ENCODE results near the gene ZNF511. TPM values are rescaled to one million over a fixed set of nuclear protein-coding genes. Genes with fewer than 3 reads are reported as not detected.
A peak's percentile ranks its signal among the peaks of the same experiment; 100 is the strongest.

The ZNF511 gene
- total RNA-seq, 4 donors from 2014 or later: 16.1 to 26.7 (median 17.7) TPM

GRCh38 chr10:133358925-133359310 is 50.2 kb downstream of the ZNF511 start:
- DNase-seq: no peak
- Histone ChIP-seq H3K27me3 (peaks cover 0 to 14% (median 0%) of the 10 kb centered on the region in 4 donors), H3K9me3 (peaks cover 0 to 5% (median 0%) of the 10 kb centered on the region in 3 donors), H3K36me3 (peaks cover 0 to 27% (median 0%) of the 10 kb centered on the region in 3 donors), H3K4me3 (no peak overlapping the region), H3K4me1 (peaks cover 10 to 39% (median 13%) of the 10 kb centered on the region in 3 donors), H3K27ac (peak overlapping the region in 2 of 4 donors; percentile 31 to 75)
- TF ChIP-seq CTCF (IDR thresholded peaks at IDR 0.05) (no peak), POLR2A (IDR thresholded peaks at IDR 0.05) (no peak)
- intact Hi-C loops (cut with DNase I): no loop called here
- 57 to 100% methylated on average over 1 to 2 of the region's 11 CpGs for WGBS, 2 donors

GRCh38 chr10:133359554-133359971 is 50.8 kb downstream of the ZNF511 start:
- H3K9me3 ChIP-seq: peaks cover 0 to 5% (median 0%) of the 10 kb centered on the region in 3 donors
- intact Hi-C loops (cut with DNase I): no loop called here
- TF ChIP-seq CTCF (IDR thresholded peaks at IDR 0.05) (no peak), POLR2A (IDR thresholded peaks at IDR 0.05) (no peak)
- DNase-seq: no peak
- H3K27ac ChIP-seq: no peak overlapping the region
- no peak overlapping the region for H3K4me3 ChIP-seq
- 44 to 49% methylated on average over 2 to 5 of the region's 6 CpGs for WGBS, 2 donors
- peaks cover 10 to 46% (median 13%) of the 10 kb centered on the region in 3 donors for H3K4me1 ChIP-seq
- H3K27me3 ChIP-seq: peaks cover 0 to 14% (median 0%) of the 10 kb centered on the region in 4 donors
- peaks cover 0 to 34% (median 0%) of the 10 kb centered on the region in 3 donors for H3K36me3 ChIP-seq

GRCh38 chr10:133359972-133360610 is 51.4 kb downstream of the ZNF511 start:
- no peak for TF ChIP-seq CTCF (IDR thresholded peaks at IDR 0.05)
- TF ChIP-seq POLR2A (IDR thresholded peaks at IDR 0.05): no peak
- intact Hi-C loops (cut with DNase I): no loop called here
- no peak overlapping the region for H3K4me3 ChIP-seq
- peaks cover 0 to 5% (median 0%) of the 10 kb centered on the region in 3 donors for H3K9me3 ChIP-seq
- 52 to 60% methylated on average over 9 to 13 of the region's 17 CpGs for WGBS, 2 donors
- H3K27me3 ChIP-seq: peaks cover 0 to 14% (median 0%) of the 10 kb centered on the region in 4 donors
- peaks cover 0 to 39% (median 0%) of the 10 kb centered on the region in 3 donors for H3K36me3 ChIP-seq
- H3K4me1 ChIP-seq: peaks cover 10 to 51% (median 14%) of the 10 kb centered on the region in 3 donors
- H3K27ac ChIP-seq: no peak overlapping the region
- no peak for DNase-seq

GRCh38 chr10:133361227-133361626 is 52.5 kb downstream of the ZNF511 start:
- 58 to 100% methylated on average over 2 to 5 of the region's 5 CpGs for WGBS, 2 donors
- peaks cover 10 to 56% (median 17%) of the 10 kb centered on the region in 3 donors for H3K4me1 ChIP-seq
- no peak overlapping the region for H3K27ac ChIP-seq
- DNase-seq: no peak
- H3K9me3 ChIP-seq: peaks cover 0 to 5% (median 0%) of the 10 kb centered on the region in 3 donors
- intact Hi-C loops (cut with DNase I): no loop called here
- H3K27me3 ChIP-seq: peaks cover 0 to 14% (median 0%) of the 10 kb centered on the region in 4 donors
- peaks cover 3 to 50% (median 8%) of the 10 kb centered on the region in 3 donors for H3K36me3 ChIP-seq
- no peak for TF ChIP-seq POLR2A (IDR thresholded peaks at IDR 0.05)
- no peak for TF ChIP-seq CTCF (IDR thresholded peaks at IDR 0.05)
- H3K4me3 ChIP-seq: no peak overlapping the region

GRCh38 chr10:133361773-133362441 is 53.2 kb downstream of the ZNF511 start:
- Histone ChIP-seq H3K27me3 (peaks cover 0 to 8% (median 0%) of the 10 kb centered on the region in 4 donors), H3K9me3 (peaks cover 0 to 5% (median 0%) of the 10 kb centered on the region in 3 donors), H3K36me3 (peaks cover 9 to 57% (median 13%) of the 10 kb centered on the region in 3 donors), H3K4me3 (no peak overlapping the region), H3K4me1 (peaks cover 5 to 49% (median 13%) of the 10 kb centered on the region in 3 donors), H3K27ac (no peak overlapping the region)
- intact Hi-C loops (cut with DNase I): no loop called here
- TF ChIP-seq CTCF (IDR thresholded peaks at IDR 0.05) (no peak), POLR2A (IDR thresholded peaks at IDR 0.05) (no peak)
- no peak for DNase-seq
- WGBS, 2 donors: 76% methylated on average over 17 to 18 of the region's 18 CpGs
